HG03558 (cell line): ENCODE measurements around the gene NIT1.

Experiments used
- ATAC-seq: cut with Tn5 transposase; IDR thresholded peaks from one replicate; pipeline ENCODE4 v1.9.1; 2021; ENCODE audit warnings: moderate number of reproducible peaks; ENCODE audit not compliant: unreplicated experiment; ENCODE audit errors: extremely low read depth

NIT1 gene

GRCh38 chr1:161140755-161141400 lies 23.0 kb downstream of the NIT1 start:
- no peak for ATAC-seq

DNA sequence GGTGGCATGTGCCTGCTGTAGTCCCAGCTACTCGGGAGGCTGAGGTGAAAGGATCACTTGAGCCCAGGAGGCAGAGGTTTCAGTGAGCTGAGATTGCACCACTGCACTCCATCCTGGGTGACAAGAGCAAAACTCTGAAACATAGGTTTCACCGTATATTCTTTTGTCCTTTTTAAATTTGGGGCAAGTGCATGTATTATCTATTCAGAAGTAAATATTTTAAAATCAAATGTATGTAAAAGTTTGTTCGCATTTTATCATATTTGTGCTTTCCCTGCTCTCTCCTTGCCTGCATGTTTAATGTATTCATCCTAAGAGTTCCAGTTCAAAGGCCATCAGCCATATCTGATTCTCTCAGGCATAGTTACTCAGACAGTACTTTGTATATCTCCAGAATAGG lies 27.9 kb downstream of the NIT1 start:
- no peak for ATAC-seq

GRCh38 chr1:161153176-161153575 lies 35.3 kb downstream of the NIT1 start:
- ATAC-seq: no peak

DNA sequence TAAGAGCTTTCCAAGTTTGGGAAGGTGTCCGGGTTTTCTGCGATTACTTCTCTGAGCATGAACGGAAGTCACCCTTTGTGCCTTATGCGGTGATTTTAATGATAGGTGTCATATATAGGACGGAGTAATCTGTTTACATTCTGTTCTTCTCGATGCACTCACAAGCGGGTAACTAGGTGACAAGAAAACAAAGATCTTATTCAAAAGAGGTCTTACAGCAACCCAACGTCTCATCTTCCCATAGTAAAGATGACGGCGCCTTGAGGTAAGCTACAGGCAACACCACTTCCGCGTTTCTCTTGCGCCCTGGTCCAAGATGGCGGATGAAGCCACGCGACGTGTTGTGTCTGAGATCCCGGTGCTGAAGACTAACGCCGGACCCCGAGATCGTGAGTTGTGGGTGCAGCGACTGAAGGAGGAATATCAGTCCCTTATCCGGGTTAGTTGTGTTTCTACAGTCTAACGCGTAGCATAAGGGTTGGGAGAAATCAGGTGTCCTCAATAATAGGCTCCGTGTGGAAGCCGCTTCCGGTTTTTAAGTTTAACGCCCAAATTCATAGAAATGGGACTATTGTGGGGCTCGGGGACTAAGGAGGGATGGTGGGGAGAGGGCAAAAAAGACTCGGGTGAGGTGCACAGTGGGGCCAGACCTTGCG lies 35.9 kb downstream of the NIT1 start, which contains the start of gene UFC1:
TSS of gene UFC1 (plus strand) at position 297 of the 656 bp plus-strand sequence. CDS start at position 317, 20 bp downstream.
- peak; percentile 77 for ATAC-seq

- ATAC-seq: no peak
These were observed 40.0 kb downstream of the NIT1 start for GRCh38 chr1:161157867-161158266.

GRCh38 chr1:161158316-161159010 lies 40.6 kb downstream of the NIT1 start:
- no peak for ATAC-seq

GRCh38 chr1:161159087-161159912 lies 41.4 kb downstream of the NIT1 start, which contains the start of gene USP21:
Gene USP21 (plus strand): TSS chr1:161159500. CDS start chr1:161160641, 1,141 bp downstream.
- peak; percentile 51 for ATAC-seq

DNA sequence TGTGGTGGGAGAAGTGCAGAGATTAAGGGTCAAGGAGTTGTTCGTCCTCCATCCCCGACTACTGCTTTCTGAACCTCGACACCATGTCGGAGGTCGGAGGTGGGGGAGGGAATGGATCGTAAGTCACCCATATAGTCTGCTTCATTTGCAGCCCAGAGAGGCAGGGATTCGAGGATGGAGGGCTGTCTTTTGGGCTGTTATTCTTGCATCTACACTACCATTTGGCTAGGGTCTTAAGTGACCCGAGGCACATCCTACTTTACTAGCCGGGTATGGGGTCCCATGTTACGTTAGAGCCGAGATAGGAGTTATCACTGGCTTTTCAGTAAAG lies 42.0 kb downstream of the NIT1 start:
- ATAC-seq: no peak

- no peak for ATAC-seq
These were observed 42.8 kb downstream of the NIT1 start for GRCh38 chr1:161160671-161161145.

GRCh38 chr1:161161652-161162051 lies 43.7 kb downstream of the NIT1 start:
- no peak for ATAC-seq

DNA sequence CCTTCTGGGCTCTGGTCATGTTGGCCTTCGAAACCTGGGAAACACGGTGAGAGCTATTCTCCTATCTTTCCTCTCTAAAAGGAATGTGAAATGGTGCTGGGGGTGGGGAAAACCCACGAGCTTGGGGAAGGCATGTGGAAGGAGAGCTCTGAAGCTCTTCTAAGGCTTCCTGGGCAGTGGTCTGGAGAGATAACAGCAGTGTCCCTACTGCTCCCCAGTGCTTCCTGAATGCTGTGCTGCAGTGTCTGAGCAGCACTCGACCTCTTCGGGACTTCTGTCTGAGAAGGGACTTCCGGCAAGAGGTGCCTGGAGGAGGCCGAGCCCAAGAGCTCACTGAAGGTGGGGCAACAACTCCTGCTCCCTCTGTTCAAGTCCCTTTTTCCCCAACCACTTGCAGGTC lies 44.1 kb downstream of the NIT1 start:
- ATAC-seq: no peak

DNA sequence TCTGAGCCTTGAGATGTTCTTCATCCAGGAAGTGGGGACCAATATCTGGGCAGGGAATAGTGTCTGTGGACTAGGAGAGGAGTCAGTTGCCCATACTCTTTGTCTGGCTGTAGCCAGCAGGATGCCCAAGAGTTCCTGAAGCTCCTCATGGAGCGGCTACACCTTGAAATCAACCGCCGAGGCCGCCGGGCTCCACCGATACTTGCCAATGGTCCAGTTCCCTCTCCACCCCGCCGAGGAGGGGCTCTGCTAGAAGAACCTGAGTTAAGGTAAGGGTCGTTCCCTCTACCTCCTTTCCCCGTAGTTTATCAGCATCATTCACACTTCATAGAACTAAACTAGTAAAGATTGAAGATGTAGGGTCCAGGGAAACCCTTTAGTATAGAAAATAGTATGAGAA lies 44.9 kb downstream of the NIT1 start:
- ATAC-seq: no peak

GRCh38 chr1:161163793-161164192 lies 45.9 kb downstream of the NIT1 start:
- ATAC-seq: no peak

DNA sequence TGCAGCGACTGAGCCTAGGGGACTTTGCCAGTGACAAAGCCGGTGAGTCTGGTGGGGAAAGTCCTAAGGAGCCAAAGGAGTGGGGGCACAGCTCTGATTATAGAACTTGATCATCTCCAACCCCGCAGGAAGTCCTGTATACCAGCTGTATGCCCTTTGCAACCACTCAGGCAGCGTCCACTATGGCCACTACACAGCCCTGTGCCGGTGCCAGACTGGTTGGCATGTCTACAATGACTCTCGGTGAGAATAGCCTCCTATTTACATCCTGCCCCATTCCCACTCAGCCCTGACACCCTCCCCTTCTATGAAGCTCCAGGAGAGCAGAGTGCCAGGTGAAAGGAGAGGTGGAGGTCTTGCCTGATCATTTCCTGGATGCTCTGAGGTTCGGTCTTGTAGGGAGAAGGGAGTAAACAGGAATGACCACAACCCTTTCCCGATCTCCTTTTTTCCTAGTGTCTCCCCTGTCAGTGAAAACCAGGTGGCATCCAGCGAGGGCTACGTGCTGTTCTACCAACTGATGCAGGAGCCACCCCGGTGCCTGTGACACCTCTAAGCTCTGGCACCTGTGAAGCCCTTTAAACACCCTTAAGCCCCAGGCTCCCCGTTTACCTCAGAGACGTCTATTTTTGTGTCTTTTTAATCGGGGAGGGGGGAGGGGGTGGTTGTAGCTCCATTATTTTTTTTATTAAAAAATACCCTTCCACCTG lies 47.2 kb downstream of the NIT1 start:
- no peak for ATAC-seq

DNA sequence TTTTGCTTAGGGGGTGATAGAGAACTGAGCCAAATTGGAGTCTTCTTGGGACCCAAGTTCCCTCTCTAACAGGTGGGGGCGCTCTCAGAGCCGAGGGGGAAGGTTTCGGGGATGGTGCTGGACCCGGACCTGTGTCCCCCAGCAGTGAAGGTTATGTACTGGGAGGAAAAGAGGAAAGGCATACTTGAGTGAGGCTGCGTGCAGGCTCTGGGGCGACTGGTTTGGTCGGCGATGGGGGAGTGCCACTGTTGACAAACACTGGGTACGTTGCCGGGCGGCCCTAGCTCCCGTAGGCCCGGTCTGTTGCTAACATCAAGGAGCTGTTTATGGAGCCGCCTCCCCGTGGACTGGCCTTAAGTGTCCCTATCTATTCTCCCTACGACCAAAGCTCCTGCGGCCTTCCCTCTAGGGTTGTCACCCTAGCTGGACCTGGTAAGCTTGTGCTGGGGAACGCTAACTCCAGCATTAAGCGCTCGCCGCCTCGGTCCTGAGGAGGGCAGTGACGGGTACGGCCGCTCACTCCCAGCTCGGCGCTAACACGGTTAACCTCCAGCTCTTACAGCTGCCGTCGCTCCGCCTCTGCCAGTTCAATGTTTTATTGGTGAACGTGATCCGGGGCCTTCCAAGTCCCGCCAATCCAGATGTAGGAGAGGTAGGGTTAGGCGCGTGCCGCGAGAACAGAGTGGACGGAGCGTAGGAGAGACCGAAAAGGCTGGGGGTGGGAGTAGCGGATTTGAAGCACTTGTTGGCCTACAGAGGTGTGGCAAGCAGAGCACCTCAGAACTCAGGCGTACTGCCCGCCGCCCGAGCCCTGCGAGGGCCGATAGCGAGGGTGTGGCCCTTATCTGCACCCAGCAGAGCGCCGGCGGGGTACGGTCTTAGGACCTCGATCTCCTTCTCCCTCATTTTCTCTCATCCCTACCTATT lies 48.1 kb downstream of the NIT1 start, which contains the start of gene PPOX:
TSS of gene PPOX (plus strand) at position 685 of the 927 bp plus-strand sequence. CDS start 422 bp downstream, outside the sequence.
- peak; percentile 83 for ATAC-seq

DNA sequence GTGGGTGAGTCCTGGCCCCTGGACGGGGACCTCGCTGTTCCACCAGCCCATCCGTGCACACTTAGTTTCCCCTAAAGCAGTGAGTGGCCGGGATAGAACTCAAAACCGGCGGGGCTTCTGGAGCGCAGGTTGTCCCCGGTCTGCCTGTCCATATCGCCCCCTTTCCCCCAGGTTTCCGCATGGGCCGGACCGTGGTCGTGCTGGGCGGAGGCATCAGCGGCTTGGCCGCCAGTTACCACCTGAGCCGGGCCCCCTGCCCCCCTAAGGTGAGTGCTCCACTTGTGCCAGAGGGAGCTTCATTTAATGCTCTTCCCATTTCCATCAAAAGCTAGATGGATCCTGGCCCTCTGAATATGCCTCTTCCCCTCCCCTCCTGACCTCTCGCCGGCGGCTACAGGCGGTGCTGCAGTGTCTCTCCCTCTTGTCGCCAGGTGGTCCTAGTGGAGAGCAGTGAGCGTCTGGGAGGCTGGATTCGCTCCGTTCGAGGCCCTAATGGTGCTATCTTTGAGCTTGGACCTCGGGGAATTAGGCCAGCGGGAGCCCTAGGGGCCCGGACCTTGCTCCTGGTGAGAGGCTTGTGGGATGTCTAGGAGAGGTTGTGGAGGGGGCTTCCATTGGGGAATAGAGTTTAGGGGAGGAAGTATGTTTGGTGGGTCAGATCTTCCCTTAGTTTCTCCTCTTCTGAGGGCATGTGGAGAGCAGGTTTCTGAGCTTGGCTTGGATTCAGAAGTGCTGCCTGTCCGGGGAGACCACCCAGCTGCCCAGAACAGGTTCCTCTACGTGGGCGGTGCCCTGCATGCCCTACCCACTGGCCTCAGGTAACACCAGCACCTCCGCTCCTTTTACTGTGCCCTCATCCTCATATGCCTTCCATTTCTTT lies 49.0 kb downstream of the NIT1 start:
- no peak for ATAC-seq

- ATAC-seq: no peak
These were observed 51.0 kb downstream of the NIT1 start for GRCh38 chr1:161168906-161169305.
